Epithelial cell of esophagus (primary cell): ENCODE results near the gene TIMELESS.

Source experiments
- DNase-seq: peaks from one replicate; pipeline ENCODE4 v3.0.0; 2010; ENCODE audit warnings: low read depth
- H3K4me3 ChIP-seq: 2 replicates; pipeline ENCODE4 v1.5.1; 2011; ENCODE audit warnings: mild to moderate bottlenecking, low read length, control low read depth
- CTCF ChIP-seq: IDR thresholded peaks from 2 replicates; pipeline ENCODE4 v1.5.1; 2011; ENCODE audit warnings: low read depth, mild to moderate bottlenecking, low read length, control low read depth, inconsistent platforms; ENCODE audit not compliant: insufficient read depth; ENCODE audit errors: missing control alignments

The TIMELESS gene

GRCh38 chr12:56476143-56476542 lies 26.9 kb upstream of the TIMELESS start:
- no peak for DNase-seq
- H3K4me3 ChIP-seq = no peak overlapping the region
- TF ChIP-seq CTCF = no peak

GRCh38 chr12:56474389-56474788 lies 25.2 kb upstream of the TIMELESS start:
- no peak for DNase-seq
- TF ChIP-seq CTCF = no peak
- H3K4me3 ChIP-seq = no peak overlapping the region

- TF ChIP-seq CTCF = no peak
- peak overlapping the region; percentile 100 for H3K4me3 ChIP-seq
- no peak for DNase-seq
Measured at GRCh38 chr12:56469007-56469930, 20.0 kb upstream of the TIMELESS start.

GRCh38 chr12:56468216-56469006 lies 19.2 kb upstream of the TIMELESS start, which contains the start of gene SPRYD4:
Gene SPRYD4, plus strand, starts transcription at chr12:56468578. Its CDS starts 14 bp downstream, at chr12:56468592.
- peak; percentile 28 for TF ChIP-seq CTCF
- peak within 1 kb of the TSS; percentile 100 for H3K4me3 ChIP-seq
- DNase-seq = peak; percentile 96

- no peak for DNase-seq
- TF ChIP-seq CTCF = no peak
- no peak overlapping the region for H3K4me3 ChIP-seq
Measured at GRCh38 chr12:56462565-56462964, 13.3 kb upstream of the TIMELESS start.

- no peak overlapping the region for H3K4me3 ChIP-seq
- TF ChIP-seq CTCF = no peak
- DNase-seq = peak; percentile 56
Measured at GRCh38 chr12:56461235-56462159, 12.3 kb upstream of the TIMELESS start.
